Stimulated activated CD8-positive, alpha-beta memory T cell treated with anti-CD3 and anti-CD28 coated beads, Interleukin-7, amount 100 ng/mL, for 1 hour (primary cell): ENCODE results near the gene NCAPG.
A peak's percentile ranks its signal among the peaks of the same experiment; 100 is the strongest.

ENCODE experiments used
- DNase-seq, 2 donors: peaks; one replicate each; pipeline ENCODE4 v3.0.0-alpha.2; 2020; ENCODE audit warnings: low read depth in 2 of 2

Gene NCAPG

DNA sequence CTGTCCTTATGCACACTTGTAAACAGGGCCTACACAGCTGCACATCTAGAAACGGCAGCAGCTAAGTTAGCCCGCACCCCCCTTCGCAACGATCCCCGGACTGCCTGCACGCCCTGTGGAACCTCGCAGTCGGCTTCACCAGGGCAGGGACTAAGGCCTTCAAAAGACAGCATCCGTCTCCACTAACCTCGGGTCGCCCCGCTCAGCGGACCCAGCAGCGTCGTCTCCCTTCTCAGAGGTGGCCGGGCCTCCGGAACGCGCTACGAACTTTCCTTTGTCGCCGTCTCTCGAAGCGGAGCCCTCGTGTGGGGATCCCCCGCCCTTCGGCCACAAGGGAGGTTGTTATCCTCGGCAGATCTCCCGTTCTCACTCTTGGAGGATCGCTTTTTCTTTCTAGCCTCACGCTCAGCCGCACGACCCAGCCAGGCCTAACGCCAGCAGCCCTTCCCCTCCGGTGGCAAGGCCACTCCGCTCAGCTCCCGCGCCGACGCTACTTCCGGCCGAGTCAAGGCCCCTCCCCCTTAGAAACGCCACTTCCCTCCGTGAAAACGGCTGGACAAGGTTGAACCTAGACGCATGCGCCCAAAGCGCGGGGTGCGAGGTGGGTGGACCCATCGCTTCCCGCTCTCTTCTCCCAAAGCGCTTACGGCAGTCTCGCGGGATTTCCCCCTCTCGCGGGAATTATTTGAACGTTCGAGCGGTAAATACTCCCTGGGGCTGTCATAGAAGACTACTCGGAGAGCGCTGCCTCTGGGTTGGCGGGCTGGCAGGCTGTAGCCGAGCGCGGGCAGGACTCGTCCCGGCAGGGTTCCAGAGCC is at the start of gene NCAPG, which contains the start of gene DCAF16:
Gene NCAPG, plus strand, starts transcription at position 720 of the 818 bp plus-strand sequence. CDS start 99 bp downstream, outside the sequence.
Gene DCAF16, minus strand, starts transcription at position 498 of the 818 bp plus-strand sequence. CDS start 6,616 bp downstream, outside the sequence.
- DNase-seq: peak; percentile 98 to 99

DNA sequence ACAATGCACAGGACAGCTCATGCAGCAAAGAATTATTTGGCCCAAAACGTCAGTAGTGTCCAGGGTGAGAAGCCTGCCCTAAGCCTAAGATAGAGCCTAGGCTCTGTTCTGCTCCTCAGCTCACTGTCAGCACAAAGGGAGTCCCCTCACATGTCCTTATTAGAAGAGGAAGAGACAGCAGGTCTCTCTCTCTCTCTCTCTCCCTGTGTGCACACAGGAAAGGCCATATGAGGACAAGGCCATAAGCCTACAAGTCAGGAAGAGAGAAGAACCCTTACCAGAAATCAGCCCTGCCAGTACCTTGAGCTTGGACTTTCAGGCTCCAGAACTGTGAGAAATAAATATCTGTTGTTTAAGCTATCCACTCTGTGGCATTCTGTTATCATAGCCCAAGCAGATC is 49.7 kb upstream of the NCAPG start:
- no peak for DNase-seq

- DNase-seq: no peak
Measured at GRCh38 chr4:17762726-17763125, 48.1 kb upstream of the NCAPG start.

- DNase-seq: no peak
Measured at GRCh38 chr4:17763416-17763815, 47.4 kb upstream of the NCAPG start.

GRCh38 chr4:17763931-17764330 is 46.8 kb upstream of the NCAPG start:
- no peak for DNase-seq

DNA sequence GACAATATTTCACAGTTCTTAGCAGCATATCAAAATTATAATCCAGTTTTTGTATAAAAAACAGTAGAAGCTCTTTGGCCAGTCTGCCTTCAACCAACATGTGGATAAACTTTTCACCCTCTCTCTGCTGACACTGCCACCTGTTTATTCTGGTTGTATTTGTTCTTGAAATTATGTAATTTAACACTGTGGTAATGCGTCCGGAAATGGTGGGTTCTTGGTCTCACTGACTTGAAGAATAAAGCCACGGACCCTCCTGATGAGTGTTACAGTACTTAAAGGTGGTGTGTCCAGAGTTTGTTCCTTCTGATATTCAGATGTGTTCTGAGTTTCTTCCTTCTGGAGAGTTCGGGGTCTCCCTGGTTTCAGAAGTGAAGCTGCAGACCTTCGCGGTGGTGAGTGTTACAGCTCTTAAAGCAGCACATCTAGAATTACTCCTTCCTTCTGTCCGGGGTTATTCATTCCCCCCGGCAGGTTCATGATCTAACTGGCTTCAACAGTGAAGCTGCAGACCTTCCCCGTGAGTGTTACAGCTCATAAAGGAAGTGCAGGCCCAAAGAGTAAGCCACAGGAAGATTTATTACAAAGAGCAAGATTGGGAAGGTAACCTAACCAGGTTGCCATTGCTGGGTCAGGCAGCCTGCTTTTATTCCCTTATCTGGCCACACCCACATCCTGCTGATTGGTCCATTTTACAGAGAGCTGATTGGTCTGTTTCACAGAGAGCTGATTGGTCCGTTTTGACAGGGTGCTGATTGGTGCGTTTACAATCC is 45.1 kb upstream of the NCAPG start:
- no peak for DNase-seq

DNA sequence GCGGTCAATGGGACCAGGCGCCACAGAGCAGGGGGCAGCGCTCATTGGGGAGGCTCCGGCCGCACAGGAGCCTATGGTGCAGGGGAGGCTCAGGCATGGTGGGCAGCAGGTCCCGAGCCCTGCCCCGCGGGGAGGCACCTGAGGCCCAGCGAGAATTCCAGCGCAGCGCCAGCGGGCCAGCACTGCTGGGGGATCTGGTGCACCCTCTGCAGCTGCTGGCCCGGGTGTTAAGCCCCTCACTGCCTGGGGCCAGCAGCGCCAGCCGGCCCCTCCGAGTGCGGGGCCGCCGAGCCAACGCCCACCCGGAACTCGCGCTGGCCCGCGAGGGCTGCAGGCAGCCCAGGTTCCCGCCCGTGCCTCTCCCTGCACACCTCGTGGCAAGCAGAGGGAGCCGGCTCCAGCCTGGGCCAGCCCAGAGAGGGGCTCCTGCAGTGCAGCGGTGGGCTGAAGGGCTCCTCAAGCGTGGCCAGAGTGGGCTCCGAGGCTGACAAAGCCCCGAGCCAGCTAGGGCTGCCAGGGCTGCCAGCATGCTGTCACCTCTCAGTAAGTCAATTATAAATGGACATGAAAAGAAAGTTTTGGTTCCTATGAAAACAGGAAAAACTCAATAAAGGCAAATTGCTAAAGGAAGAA is 43.8 kb upstream of the NCAPG start:
- DNase-seq: no peak

- no peak for DNase-seq
Measured at GRCh38 chr4:17769406-17770174, 41.2 kb upstream of the NCAPG start.

DNA sequence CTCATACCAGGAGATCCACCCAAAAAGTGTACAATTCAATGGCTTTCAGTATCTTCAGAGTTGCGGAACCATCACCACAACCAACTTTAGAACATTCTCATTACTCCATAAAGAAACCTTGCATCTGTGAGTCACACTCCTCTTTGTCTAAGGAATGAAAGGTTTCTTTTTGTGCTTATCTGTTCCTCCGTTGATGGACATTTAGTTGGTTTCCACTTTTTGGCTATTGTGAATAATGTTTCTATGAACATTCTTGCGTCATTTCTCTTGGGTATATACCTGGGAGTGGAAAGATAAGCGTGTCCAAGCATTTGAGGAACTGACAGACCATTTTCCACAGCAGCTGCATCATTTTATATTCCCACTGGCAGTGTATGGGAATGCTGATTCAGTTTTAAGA is 39.9 kb upstream of the NCAPG start:
- DNase-seq: no peak

- DNase-seq: no peak
Measured at GRCh38 chr4:17771284-17771908, 39.4 kb upstream of the NCAPG start.

DNA sequence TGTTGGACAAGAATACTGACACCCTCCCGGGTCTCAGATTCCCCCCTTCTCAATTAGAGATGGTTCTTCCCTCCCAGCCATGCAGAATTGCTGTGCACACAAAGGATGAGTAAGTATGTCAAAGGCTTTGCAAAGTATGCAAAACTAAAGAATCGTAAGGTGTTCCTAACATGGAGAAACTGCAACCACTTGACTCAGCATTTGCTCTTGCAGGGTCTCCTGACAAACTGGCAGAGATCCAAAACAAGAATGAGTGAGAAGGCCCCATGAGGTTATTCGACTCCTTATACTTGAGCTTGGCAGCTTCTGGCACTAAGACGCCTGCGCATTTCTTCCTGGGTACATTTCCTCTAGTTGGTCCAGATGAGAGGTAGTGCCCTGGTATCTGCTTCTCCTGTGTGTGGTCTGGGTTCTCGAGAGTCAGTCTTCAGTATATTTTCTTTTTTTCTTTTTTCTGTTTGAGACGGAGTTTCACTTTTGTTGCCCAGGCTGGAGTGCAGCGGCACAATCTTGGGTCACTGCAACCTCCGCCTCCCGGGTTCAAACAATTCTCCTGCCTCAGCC is 37.6 kb upstream of the NCAPG start:
- DNase-seq: no peak

- no peak for DNase-seq
Measured at GRCh38 chr4:17778431-17778830, 32.3 kb upstream of the NCAPG start.

DNA sequence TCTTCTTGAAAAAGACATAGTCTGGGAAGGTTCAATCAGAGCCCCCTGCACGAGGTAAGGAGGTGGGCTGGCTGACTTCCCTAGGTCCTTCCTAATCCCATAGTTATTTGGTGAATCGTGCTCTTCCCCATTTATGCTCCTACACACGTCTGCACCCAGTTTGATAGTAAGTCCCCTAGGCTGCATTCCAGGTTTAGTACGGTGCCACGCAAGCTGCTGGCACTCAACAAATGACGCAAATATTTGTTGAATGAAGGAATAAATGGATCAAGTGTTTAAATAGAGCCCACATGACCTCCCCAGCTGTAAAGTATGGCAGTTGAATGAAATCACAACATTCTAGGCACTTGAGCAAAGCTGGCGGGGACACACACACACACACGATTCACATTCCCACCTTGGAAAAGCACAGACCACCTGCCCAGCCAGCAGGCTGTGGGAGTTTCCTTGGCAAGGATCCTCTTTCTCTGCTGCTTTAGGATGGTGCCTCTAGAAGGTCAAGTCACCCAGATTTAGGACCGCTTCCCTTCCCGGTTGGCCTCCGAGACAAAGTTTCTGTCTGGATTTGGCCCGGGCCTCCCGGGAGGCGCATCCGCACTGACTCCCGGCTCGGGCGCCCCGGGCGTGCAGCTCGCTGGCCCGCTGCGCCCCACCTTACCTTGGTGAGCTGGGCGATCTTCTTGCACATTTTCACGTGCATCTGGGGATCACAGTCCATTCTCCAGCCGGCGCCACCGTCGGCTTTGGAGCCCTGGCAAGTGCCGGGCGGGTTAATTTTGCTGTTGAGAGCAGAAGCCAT is 30.1 kb upstream of the NCAPG start:
- no peak for DNase-seq

DNA sequence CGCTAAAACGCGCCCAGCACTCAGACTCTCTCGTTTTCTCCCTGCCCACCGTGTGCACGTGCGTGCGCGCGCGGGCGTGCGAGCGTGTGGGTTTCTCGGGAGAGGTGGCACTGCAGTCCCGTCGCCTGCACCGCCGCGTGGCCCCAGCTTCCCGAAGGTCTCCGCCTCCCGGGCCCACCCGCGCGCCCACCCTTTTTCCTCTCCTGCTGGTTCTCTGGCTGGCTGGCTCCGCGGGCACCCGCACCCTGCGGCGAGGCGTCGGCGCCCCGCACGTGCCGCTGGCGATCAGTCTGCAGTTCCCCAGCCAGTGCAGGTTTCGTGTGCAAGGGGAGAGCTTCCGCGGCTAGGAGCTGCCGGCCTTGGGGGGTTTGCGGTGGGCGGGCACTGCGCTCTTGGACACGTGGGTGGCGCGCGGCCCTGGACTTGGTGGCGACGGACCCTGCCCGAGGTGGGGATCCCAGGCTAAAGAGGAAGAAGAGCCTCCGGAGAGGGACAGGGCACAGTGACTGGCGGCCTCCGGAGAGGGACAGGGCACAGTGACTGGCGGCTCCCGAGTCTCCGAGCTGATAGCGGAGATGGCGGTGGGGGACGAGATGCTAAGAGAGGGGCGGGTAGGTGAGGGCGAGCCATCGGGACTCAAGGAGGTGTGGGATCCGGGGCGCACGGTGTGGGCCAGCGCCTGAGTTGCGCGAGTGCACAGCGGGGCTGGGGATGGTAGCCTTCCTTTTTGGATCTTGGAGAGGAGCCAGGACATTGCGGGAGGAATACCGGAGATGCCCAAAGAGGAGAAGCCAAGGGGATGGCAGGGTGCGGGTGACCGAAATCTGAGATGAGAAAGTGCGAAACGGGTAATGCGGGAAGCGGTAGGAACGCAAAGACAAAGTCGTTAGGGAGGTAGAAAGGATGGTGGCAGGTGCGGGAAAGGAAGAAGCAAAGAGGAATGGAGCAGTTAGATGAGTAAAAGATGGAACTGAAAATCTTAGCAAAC is 29.2 kb upstream of the NCAPG start, which contains the start of gene FAM184B:
Gene FAM184B, minus strand, starts transcription at position 322 of the 988 bp plus-strand sequence. CDS start 322 bp downstream, outside the sequence.
- DNase-seq: no peak

- no peak for DNase-seq
Measured at GRCh38 chr4:17785858-17786257, 24.9 kb upstream of the NCAPG start.

GRCh38 chr4:17786567-17786966 is 24.2 kb upstream of the NCAPG start:
- DNase-seq: no peak

GRCh38 chr4:17787315-17787714 is 23.5 kb upstream of the NCAPG start:
- DNase-seq: no peak

GRCh38 chr4:17788956-17789355 is 21.8 kb upstream of the NCAPG start:
- DNase-seq: no peak

GRCh38 chr4:17794730-17795129 is 16.0 kb upstream of the NCAPG start:
- no peak for DNase-seq
